HG03521 (cell line): ENCODE results near the gene SCN4A.
"Not testable (repeated sequence)": the region's sequence is repeated elsewhere in the genome, so short reads cannot be mapped to it uniquely, and the experiment has no call there.

Source experiments
- ATAC-seq: cut with Tn5 transposase; IDR thresholded peaks from one replicate; pipeline ENCODE4 v1.9.1; 2021; ENCODE audit warnings: mild to moderate bottlenecking, moderate library complexity; ENCODE audit not compliant: unreplicated experiment

SCN4A gene

GRCh38 chr17:63939401-63939800 lies 33.3 kb downstream of the SCN4A start:
- ATAC-seq: no peak

- no peak for ATAC-seq
Observed at GRCh38 chr17:63937920-63938319, 34.8 kb downstream of the SCN4A start.

DNA sequence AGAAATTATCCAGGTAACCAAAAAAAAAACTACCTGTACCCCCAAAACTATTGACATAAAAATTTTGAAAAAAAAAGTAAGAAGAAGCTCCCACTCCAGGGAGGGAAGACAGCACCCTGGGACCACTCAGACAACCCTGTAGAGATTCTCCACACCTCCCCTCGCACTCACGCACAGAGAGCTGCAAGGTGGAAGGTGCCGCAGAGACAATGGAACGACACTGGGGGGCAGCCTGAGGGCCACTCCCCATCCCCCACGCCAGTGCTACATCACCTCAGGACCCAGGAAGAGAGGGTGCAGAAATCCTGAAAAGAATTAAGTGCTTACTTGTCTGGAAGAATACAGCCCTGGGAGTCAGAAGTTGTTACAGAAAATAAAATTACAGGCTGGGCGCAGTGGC lies 35.4 kb downstream of the SCN4A start:
- no peak for ATAC-seq

DNA sequence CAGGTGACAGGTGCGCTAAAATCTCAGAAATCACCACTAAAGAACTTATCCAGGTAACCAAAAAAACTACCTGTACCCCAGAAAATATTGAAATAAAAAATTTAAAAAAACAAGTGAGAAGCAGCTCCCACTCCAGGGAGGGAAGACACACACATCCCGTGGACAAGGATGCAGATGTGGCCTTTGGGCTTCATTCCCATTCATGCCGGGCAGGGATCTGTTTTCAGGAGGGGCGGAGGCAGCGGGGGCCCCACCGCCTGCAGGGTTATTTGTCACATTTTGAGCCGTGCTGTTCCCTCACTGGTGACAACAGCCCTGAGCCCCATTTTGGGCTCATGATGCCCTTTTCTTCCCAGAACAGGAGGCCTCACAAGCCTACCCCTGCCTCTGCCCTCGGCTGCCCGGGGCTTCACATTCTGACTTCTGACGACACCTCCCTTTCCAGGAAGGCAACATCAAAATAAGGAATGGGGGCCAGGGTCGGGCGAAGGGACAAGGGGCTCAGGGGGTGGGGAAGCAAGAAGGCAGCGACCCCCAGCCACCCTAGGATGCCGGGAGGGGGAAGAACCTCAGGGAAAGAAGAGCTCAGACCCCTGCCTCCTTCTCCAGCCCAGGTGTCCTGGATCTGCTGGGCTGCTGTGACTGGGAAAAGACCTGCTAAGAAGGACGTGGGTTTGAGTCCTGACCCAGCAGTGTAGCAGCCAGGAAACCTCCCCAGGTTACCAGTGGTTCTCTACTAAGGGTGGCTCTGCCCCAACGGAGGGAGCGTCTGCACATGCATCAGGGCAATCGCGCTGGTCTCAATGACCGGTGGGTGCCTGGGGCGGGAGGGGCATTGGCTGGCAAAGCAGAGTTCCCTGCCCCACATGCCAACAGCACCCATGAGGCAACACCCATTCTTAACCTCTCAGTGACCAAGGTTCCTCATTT lies 38.3 kb downstream of the SCN4A start:
- no peak for ATAC-seq

GRCh38 chr17:63933598-63933997 lies 39.1 kb downstream of the SCN4A start:
- no peak for ATAC-seq

- ATAC-seq: peak; percentile 6
Observed at GRCh38 chr17:63932721-63933120, 40.0 kb downstream of the SCN4A start.

- ATAC-seq: peak; percentile 71
Observed at GRCh38 chr17:63931981-63932561, 40.6 kb downstream of the SCN4A start, which contains the start of gene CD79B. TSS of gene CD79B (minus strand) at chr17:63932331. CDS start at chr17:63932261, 70 bp downstream.

DNA sequence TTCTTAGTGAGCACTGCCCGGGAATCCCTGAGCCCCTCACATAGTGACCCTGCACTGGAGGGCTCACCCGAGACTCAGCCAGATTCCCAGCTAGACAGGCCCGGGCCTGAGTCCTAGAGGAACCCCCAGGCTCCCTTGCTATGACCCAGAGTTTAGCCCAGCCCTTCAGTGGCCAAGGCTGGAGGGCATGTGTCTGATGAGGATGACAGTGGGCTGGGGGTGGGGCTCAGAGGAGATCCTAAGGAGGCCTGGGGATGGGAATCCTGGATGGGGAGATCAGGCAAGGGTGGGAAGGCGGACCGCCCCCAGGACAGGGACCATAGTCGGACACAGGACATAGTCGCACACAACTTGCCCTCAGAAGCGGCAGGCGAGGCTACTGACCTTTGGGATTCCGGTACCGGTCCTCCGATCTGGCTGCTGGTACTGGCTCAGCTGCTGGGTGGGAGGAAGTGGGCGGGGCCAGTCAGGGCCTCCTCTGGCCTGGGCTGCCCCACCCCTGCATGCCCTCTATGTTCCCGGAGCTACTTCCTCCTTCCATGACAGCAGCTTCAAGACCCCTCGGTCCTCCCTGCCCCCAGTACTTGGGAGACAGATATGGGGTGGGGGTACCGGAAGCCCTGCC lies 41.7 kb downstream of the SCN4A start:
- no peak for ATAC-seq

DNA sequence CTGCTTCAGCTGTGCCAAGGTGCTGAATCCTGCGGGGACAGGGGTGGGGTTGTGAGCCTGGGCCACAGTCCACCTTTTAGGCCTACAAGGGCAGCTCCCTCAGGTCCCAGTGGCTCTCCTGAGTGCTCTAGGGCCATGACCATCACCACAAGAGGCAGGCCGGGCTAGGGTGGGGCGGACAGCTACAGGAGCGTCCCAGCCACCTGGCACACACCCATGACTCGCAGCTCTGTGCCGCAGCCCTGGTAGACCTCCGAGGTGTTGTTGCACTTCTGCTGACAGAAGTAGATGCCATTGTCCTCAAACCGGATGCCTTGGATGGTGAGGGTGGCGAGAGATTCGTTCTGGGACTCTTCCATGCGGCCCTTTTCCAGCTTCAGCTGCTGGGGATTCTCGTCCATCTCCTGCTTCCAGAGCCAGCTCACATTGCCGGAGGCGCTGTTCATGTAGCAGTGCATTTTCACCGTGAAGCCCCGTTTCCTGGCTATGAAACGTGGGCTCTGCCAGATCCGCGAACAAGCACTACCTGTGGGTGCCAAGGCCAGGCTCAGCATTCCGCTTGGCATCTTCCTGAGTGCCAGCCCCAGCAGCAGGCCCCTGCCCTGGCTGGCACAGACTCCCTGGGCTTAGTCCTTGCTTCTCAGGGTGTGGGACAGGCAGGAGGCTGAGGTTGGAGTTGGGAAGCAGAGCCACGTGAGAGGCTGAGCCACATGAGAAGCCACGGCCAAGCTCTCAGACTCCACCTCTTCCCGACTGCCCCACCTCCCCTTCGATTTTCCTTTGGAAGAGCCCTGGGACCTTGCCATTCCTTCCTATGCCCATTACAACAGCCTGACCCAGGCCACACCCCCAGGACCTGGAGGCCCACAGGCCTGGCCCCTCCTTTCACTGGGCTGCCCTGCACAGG lies 42.6 kb downstream of the SCN4A start:
- no peak for ATAC-seq

- ATAC-seq: no peak
Observed at GRCh38 chr17:63928966-63929695, 43.6 kb downstream of the SCN4A start.

GRCh38 chr17:63928172-63928666 lies 44.5 kb downstream of the SCN4A start:
- no peak for ATAC-seq

GRCh38 chr17:63927464-63928171 lies 45.1 kb downstream of the SCN4A start:
- ATAC-seq: no peak

- no peak for ATAC-seq
Observed at GRCh38 chr17:63926164-63926563, 46.6 kb downstream of the SCN4A start.

DNA sequence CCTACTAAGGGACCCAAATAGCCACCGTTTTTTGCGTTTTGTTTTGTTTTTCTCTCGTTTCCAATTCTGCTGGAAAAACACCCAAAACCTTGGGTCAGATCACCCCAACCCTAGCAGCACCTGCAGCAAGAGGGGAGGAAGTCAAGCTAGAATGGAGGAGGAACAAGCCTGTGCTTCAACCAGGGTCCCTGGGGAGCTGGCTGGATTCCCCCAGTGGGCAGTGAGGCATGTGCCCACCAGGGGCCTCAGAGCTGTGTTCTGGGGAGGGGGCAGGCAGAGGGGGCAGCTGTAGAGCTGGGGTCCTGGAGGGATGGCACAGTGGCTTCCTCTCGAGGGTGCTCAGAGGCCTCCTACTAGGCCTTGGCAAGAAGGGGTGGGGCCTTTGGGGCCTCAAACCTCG lies 47.1 kb downstream of the SCN4A start:
- no peak for ATAC-seq

DNA sequence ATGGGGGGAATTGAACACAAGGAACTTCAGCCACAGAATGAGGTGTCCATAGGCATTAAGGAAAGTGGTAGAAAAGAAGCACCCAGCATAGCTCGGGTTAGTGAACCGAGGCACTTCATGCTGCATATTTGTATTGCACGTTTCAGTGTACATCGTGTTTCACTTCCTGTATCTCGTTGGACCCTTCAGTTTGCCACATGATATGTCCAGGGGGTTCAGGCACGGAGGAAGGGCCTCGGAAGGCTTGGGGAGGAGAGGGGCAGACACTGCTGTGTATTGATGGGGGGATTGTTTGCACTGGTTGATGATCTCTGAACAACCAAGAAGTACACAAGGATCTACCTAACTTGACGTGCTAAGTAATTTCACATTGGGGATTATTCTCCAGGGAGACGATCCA lies 50.3 kb downstream of the SCN4A start:
- not testable (repeated sequence) for ATAC-seq

- not testable (repeated sequence) for ATAC-seq
Observed at GRCh38 chr17:63920779-63921178, 51.9 kb downstream of the SCN4A start.

- not testable (repeated sequence) for ATAC-seq
Observed at GRCh38 chr17:63920050-63920449, 52.7 kb downstream of the SCN4A start.

GRCh38 chr17:63919311-63919723 lies 53.4 kb downstream of the SCN4A start:
- peak; percentile 45 for ATAC-seq

- not testable (repeated sequence) for ATAC-seq
Observed at GRCh38 chr17:63918789-63919305, 53.9 kb downstream of the SCN4A start, which contains the start of gene GH1. TSS of gene GH1 (minus strand) at chr17:63918839. CDS start at chr17:63918776, 63 bp downstream.
